WTC11 (cell line): Measurements from ENCODE around the gene CACNA1B.

Experiments
- ATF1 ChIP-seq: sonication (generic); formaldehyde crosslinking; IDR thresholded peaks from 2 replicates; pipeline ENCODE4 v1.8.1; 2023; ENCODE audit warnings: mild to moderate bottlenecking, moderate library complexity, missing genetic modification reagents
- FOXP1 ChIP-seq: sonication (generic); formaldehyde crosslinking; IDR thresholded peaks from 2 replicates; pipeline ENCODE4 v1.8.0; 2022; ENCODE audit warnings: missing genetic modification reagents, mild to moderate bottlenecking, moderate library complexity, borderline replicate concordance
- JUN ChIP-seq: sonication (generic); formaldehyde crosslinking; IDR thresholded peaks from 2 replicates; pipeline ENCODE4 v1.8.0; 2023; ENCODE audit warnings: mild to moderate bottlenecking, missing genetic modification reagents
- KAT7 ChIP-seq: sonication (generic); formaldehyde crosslinking; IDR thresholded peaks from 2 replicates; pipeline ENCODE4 v1.8.1; 2023; ENCODE audit warnings: missing genetic modification reagents, mild to moderate bottlenecking, borderline replicate concordance
- ZNF121 ChIP-seq: sonication (generic); formaldehyde crosslinking; IDR thresholded peaks from 2 replicates; pipeline ENCODE4 v1.8.0; 2023; ENCODE audit warnings: missing genetic modification reagents
- ZNF317 ChIP-seq: sonication (generic); formaldehyde crosslinking; IDR thresholded peaks from 2 replicates; pipeline ENCODE4 v1.8.1; 2023; ENCODE audit warnings: low read depth, mild to moderate bottlenecking, moderate library complexity, missing genetic modification reagents, borderline replicate concordance
- TF ChIP-seq, protein P1 (sequence below): fragments of 200-600 bp; IDR thresholded peaks from 2 replicates; pipeline ENCODE4 v1.8.0; 2022; ENCODE audit warnings: antibody characterized with exemption
- TF ChIP-seq, protein P2 (sequence below): sonication (generic); formaldehyde crosslinking; IDR thresholded peaks from 2 replicates; pipeline ENCODE4 v1.8.1; 2023; ENCODE audit warnings: mild to moderate bottlenecking, moderate library complexity, missing genetic modification reagents
- TF ChIP-seq, protein P3 (sequence below): sonication (generic); formaldehyde crosslinking; IDR thresholded peaks from 2 replicates; pipeline ENCODE4 v1.8.1; 2023; ENCODE audit warnings: mild to moderate bottlenecking, missing genetic modification reagents, moderate library complexity
- TF ChIP-seq, protein P4 (sequence below): sonication (generic); formaldehyde crosslinking; IDR thresholded peaks from 2 replicates; pipeline ENCODE4 v1.8.0; 2022; ENCODE audit warnings: mild to moderate bottlenecking, missing genetic modification reagents

DNA sequence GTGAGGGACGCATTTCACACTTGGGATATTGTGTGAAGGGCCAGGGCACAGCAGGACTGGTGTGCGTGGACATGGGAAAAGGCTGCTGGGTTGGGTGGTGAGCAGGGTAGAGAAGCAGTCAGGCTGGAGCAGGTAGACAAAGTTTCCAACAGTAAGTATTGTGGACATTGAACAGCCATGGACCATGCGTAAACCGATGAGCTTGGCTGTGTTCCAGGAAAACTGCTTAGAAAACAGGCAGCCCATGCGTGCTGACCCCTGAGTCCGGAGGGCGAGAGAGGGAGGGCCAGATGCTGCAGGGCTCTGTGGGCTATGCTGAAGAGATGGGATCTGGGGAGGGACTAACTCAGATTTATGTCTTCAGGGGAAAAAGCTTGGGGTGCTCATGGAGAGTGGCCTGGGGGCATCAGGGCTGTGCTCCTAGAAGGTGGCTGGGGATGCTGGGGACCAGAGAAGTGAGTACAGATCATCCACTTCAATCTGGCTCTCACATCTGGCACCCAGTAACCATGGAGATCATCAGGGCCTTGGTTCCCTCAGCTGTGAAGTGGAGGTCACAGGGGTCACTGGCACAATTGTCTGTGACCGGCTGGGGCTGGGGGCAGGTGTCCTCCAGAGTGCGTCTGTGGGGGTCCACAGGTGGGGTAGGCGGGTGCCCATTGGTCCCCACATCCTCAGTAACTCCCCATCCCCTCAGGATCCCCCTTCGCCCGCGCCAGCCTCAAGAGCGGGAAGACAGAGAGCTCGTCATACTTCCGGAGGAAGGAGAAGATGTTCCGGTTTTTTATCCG is 93.3 kb downstream of the CACNA1B start:
- TF ChIP-seq, protein P1, sequence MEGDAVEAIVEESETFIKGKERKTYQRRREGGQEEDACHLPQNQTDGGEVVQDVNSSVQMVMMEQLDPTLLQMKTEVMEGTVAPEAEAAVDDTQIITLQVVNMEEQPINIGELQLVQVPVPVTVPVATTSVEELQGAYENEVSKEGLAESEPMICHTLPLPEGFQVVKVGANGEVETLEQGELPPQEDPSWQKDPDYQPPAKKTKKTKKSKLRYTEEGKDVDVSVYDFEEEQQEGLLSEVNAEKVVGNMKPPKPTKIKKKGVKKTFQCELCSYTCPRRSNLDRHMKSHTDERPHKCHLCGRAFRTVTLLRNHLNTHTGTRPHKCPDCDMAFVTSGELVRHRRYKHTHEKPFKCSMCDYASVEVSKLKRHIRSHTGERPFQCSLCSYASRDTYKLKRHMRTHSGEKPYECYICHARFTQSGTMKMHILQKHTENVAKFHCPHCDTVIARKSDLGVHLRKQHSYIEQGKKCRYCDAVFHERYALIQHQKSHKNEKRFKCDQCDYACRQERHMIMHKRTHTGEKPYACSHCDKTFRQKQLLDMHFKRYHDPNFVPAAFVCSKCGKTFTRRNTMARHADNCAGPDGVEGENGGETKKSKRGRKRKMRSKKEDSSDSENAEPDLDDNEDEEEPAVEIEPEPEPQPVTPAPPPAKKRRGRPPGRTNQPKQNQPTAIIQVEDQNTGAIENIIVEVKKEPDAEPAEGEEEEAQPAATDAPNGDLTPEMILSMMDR: no peak
- TF ChIP-seq, protein P2, sequence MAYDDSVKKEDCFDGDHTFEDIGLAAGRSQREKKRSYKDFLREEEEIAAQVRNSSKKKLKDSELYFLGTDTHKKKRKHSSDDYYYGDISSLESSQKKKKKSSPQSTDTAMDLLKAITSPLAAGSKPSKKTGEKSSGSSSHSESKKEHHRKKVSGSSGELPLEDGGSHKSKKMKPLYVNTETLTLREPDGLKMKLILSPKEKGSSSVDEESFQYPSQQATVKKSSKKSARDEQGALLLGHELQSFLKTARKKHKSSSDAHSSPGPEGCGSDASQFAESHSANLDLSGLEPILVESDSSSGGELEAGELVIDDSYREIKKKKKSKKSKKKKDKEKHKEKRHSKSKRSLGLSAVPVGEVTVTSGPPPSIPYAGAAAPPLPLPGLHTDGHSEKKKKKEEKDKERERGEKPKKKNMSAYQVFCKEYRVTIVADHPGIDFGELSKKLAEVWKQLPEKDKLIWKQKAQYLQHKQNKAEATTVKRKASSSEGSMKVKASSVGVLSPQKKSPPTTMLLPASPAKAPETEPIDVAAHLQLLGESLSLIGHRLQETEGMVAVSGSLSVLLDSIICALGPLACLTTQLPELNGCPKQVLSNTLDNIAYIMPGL: no peak
- no peak for TF ChIP-seq FOXP1
- no peak for TF ChIP-seq KAT7 (CRISPR knock-in tag)
- no peak for TF ChIP-seq ZNF121 (CRISPR knock-in tag)
- TF ChIP-seq, protein P3, sequence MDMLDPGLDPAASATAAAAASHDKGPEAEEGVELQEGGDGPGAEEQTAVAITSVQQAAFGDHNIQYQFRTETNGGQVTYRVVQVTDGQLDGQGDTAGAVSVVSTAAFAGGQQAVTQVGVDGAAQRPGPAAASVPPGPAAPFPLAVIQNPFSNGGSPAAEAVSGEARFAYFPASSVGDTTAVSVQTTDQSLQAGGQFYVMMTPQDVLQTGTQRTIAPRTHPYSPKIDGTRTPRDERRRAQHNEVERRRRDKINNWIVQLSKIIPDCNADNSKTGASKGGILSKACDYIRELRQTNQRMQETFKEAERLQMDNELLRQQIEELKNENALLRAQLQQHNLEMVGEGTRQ (CRISPR knock-in tag): no peak
- TF ChIP-seq, protein P4, sequence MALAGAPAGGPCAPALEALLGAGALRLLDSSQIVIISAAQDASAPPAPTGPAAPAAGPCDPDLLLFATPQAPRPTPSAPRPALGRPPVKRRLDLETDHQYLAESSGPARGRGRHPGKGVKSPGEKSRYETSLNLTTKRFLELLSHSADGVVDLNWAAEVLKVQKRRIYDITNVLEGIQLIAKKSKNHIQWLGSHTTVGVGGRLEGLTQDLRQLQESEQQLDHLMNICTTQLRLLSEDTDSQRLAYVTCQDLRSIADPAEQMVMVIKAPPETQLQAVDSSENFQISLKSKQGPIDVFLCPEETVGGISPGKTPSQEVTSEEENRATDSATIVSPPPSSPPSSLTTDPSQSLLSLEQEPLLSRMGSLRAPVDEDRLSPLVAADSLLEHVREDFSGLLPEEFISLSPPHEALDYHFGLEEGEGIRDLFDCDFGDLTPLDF: no peak
- TF ChIP-seq ZNF317 (CRISPR knock-in tag): no peak
- TF ChIP-seq ATF1 (CRISPR knock-in tag): no peak
- no peak for TF ChIP-seq JUN
